Measurements from ENCODE around the gene LRMDA. TPM values are rescaled to one million over a fixed set of nuclear protein-coding genes. Genes with fewer than 3 reads are reported as not detected.
"Not testable (repeated sequence)": the region's sequence is repeated elsewhere in the genome, so short reads cannot be mapped to it uniquely, and the experiment has no call there.

Gene LRMDA
- total and polyA plus RNA-seq, 10 of the 15 experiments (the other 5 are each of a cell fraction or from before 2014, with no cell fraction given) = 0.07 to 0.54 (median 0.29) TPM; not detected in 4

- H4K20me1 ChIP-seq (ENCODE audit: control insufficient read depth, insufficient read depth); H3K27ac ChIP-seq (ENCODE audit: control insufficient read depth, insufficient read depth); DNase-seq (ENCODE audit: low read depth, low spot score); FAIRE-seq; BruUV-seq (replicated peaks); intact Hi-C loops (cut with micrococcal nuclease; ENCODE audit: unreplicated experiment); H3K4me2 ChIP-seq (ENCODE audit: control insufficient read depth, insufficient read depth); H3K27me3 ChIP-seq (replicated peaks in 1 of 2; ENCODE audit: control insufficient read depth in 2 of 2, insufficient read depth in 2 of 2, low read length in 1 of 2); in situ Hi-C loops (cut with MboI); H3K9ac ChIP-seq (ENCODE audit: control insufficient read depth, insufficient read depth, low read length); POLR2A ChIA-PET; H3K36me3 ChIP-seq (ENCODE audit: control insufficient read depth in 2 of 2, insufficient read depth in 2 of 2, low read length in 1 of 2); H3K9me3 ChIP-seq (replicated peaks; ENCODE audit: control insufficient read depth, insufficient read depth, low read length); H3K4me1 ChIP-seq (ENCODE audit: control insufficient read depth, insufficient read depth, low read length); H3K4me3 ChIP-seq; H2AFZ ChIP-seq (ENCODE audit: control insufficient read depth, low read depth, low read length); H3K79me2 ChIP-seq (ENCODE audit: control insufficient read depth, insufficient read depth, low read length); ATAC-seq: not testable (repeated sequence)
- ChIA-PET CTCF (interaction anchor here (2.3 kb wide), 1 partner anchor 10 kb away, joined by 7 read pairs; no protein-coding TSS in a partner anchor), RAD21 (ENCODE audit: unreplicated experiment) (interaction anchor here (1.4 kb wide), 1 partner anchor 55 kb away, joined by 3 read pairs; no protein-coding TSS in a partner anchor), SMC1A (ENCODE audit: uncharacterized antibody, unreplicated experiment) (interaction anchor here (1.1 kb wide), 1 partner anchor 15 kb away, joined by 3 read pairs; no protein-coding TSS in a partner anchor)
- 12% methylated on average over 4 of the region's 4 CpGs for WGBS (ENCODE audit: insufficient coverage, insufficient replicate concordance, low lambda C conversion rate, missing lambda C conversion rate)
These were observed 189.6 kb downstream of the LRMDA start for GRCh38 chr10:75621003-75621402.

GRCh38 chr10:75622503-75622902, 191.1 kb downstream of the LRMDA start:
- H3K4me2 ChIP-seq (ENCODE audit: control insufficient read depth, insufficient read depth) = no peak overlapping the region
- 0% methylated on average over 1 of the region's 1 CpG for WGBS (ENCODE audit: insufficient coverage, insufficient replicate concordance, low lambda C conversion rate, missing lambda C conversion rate)
- POLR2A ChIA-PET = no interaction called here
- H3K9me3 ChIP-seq (replicated peaks; ENCODE audit: control insufficient read depth, insufficient read depth, low read length) = no peaks in the 10 kb centered on the region
- no peaks in the 10 kb centered on the region for H3K4me1 ChIP-seq (ENCODE audit: control insufficient read depth, insufficient read depth, low read length)
- H3K36me3 ChIP-seq (ENCODE audit: control insufficient read depth in 2 of 2, insufficient read depth in 2 of 2, low read length in 1 of 2) = no peaks in the 10 kb centered on the region
- no peak overlapping the region for H2AFZ ChIP-seq (ENCODE audit: control insufficient read depth, low read depth, low read length)
- no peak overlapping the region for H3K9ac ChIP-seq (ENCODE audit: control insufficient read depth, insufficient read depth, low read length)
- RAD21 ChIA-PET (ENCODE audit: unreplicated experiment) = interaction anchor here (0.6 to 1.4 kb wide), 5 partner anchors 27 to 428 kb away, joined by 3 to 6 read pairs (median 3); no protein-coding TSS in a partner anchor
- H4K20me1 ChIP-seq (ENCODE audit: control insufficient read depth, insufficient read depth) = no peaks in the 10 kb centered on the region
- intact Hi-C loops (cut with micrococcal nuclease; ENCODE audit: unreplicated experiment) (no loop called here), in situ Hi-C loops (cut with MboI) (no loop called here)
- no peak overlapping the region for H3K27ac ChIP-seq (ENCODE audit: control insufficient read depth, insufficient read depth)
- FAIRE-seq (no peak), ATAC-seq (no peak), DNase-seq (ENCODE audit: low read depth, low spot score) (no peak)
- H3K4me3 ChIP-seq = no peak overlapping the region
- TF ChIP-seq CBX3 (IDR thresholded peaks at IDR 0.05; ENCODE audit: borderline replicate concordance, low read depth) = no peak
- TF ChIP-seq MLLT1 (IDR thresholded peaks at IDR 0.05) = no peak
- no peak for TF ChIP-seq NFIC (IDR thresholded peaks at IDR 0.05; ENCODE audit: low read depth, low read length)
- TF ChIP-seq PAX5 (IDR thresholded peaks at IDR 0.05; ENCODE audit: borderline replicate concordance, low read depth, low read length) = no peak
- TF ChIP-seq HDAC2 (IDR thresholded peaks at IDR 0.05) = no peak
- no peak for TF ChIP-seq POLR2A (IDR thresholded peaks at IDR 0.05; ENCODE audit: low read depth, low read length)
- TF ChIP-seq NFYA (IDR thresholded peaks at IDR 0.05; ENCODE audit: borderline replicate concordance, low read depth, low read length) = no peak
- SMC1A ChIA-PET (ENCODE audit: uncharacterized antibody, unreplicated experiment) = interaction anchor here (0.9 to 1.8 kb wide), 5 partner anchors 9 to 411 kb away, joined by 3 to 5 read pairs (median 4); no protein-coding TSS in a partner anchor
- no peaks in the 10 kb centered on the region for H3K79me2 ChIP-seq (ENCODE audit: control insufficient read depth, insufficient read depth, low read length)
- H3K27me3 ChIP-seq (replicated peaks in 1 of 2; ENCODE audit: control insufficient read depth in 2 of 2, insufficient read depth in 2 of 2, low read length in 1 of 2) = no peaks in the 10 kb centered on the region
- CTCF ChIA-PET = interaction anchor here (0.7 to 2.3 kb wide), 3 partner anchors 8 to 883 kb away, joined by 3 to 7 read pairs (median 5); no protein-coding TSS in a partner anchor
- BruUV-seq (replicated peaks) = no TSS peak

All from GM12878 (cell line).